OCI-LY1 (cell line): ENCODE results near the gene CEP164.

ENCODE experiments used
- CTCF ChIP-seq: fragments of 200-600 bp; sonication (generic), shearing (Covaris generic); IDR thresholded peaks from 2 replicates; pipeline ENCODE4 v1.5.1; 2017; ENCODE audit warnings: mild to moderate bottlenecking, antibody characterized with exemption, low read length, moderate library complexity, mixed read lengths
- EZH2 ChIP-seq: fragments of 200-600 bp; sonication (generic), shearing (Covaris generic); IDR thresholded peaks from 2 replicates; pipeline ENCODE4 v1.8.0; 2017; ENCODE audit warnings: borderline replicate concordance, mixed run types, mild to moderate bottlenecking, antibody characterized with exemption, low read length, moderate library complexity, mixed read lengths

GRCh38 chr11:117385471-117385870 is 57.8 kb downstream of the CEP164 start:
- TF ChIP-seq CTCF (no peak), EZH2 (no peak)
